IPS-11a (cell line): ENCODE measurements around the gene ZNF423.

ENCODE experiments used
- H3K4me3 ChIP-seq: one replicate; pipeline ENCODE4 v1.5.1; 2013; ENCODE audit warnings: low read depth, low read length, control low read depth

ZNF423 gene

GRCh38 chr16:49610983-49611382 lies 244.9 kb downstream of the ZNF423 start:
- no peak overlapping the region for H3K4me3 ChIP-seq

DNA sequence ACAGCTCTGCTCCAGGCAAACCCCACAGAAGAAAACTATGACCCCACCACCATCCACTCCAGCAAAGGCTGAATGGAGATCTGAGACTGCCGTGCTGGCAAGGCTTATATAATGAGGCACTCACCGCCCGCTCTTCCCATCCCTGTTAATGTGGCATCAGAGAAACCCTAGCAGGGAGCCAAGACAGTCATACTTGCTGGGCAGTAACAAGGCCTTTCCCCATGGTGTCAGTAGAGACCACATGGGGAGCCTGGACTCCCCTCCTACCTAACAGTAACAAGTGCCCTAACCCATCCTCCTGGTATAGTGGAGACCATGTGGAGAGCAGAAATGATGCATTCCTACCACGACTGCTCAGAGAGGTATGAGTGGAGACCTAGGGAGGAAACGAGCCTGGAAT lies 247.1 kb downstream of the ZNF423 start:
- H3K4me3 ChIP-seq: no peak overlapping the region

DNA sequence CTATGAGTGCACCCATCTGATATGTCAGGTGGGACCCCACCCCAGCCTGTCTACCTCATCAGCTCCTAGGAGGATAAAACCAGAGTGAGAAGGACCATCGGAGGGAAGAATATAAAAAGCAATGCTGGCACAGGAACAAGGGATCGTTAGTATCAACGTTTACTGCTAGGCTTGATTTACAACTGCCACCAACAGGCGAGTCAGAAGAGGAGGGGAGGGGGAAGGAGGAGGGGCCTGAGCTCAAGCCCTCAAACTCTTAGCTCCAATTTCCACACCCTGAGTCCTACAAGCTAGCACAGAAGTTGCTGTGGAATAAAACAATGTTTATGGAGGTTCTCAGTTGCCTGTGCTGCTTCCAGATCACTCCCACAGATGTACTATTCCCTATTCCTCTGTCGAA lies 247.8 kb downstream of the ZNF423 start:
- H3K4me3 ChIP-seq: no peak overlapping the region

DNA sequence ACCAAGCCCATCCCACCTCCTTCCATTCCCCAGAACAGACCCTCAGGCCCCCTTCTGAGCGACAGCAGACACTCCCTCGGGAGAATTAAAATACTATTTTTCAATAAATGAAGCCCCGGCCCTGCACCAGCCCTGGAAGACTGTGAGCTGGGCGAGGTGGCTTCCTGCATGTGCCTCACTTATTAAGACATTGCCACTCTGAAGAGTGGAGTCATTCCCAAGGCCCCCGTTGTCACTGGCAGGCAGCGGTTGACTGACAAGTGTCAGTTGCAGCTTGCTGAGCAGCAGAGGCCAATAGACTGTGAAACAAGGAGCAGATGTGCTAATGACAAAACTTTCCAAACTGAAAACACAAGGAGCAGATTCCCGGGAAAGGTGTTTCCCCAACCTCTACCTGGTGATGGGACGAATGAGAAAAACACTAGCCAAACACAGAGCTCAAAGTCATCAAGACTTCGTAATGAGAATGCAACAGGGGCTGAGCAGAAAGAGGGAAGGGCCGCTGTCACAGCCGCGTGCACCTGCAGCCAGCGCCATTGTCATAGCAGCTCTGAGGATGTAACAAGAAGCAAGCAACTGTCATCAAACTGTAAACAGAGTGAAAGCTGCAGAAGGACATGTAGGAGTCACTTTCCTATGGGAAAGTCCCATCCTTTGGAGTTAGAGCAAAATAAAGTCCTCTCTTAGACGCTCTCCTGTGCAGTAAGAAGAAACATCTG lies 250.2 kb downstream of the ZNF423 start:
- no peak overlapping the region for H3K4me3 ChIP-seq

GRCh38 chr16:49604602-49605001 lies 251.3 kb downstream of the ZNF423 start:
- no peak overlapping the region for H3K4me3 ChIP-seq

DNA sequence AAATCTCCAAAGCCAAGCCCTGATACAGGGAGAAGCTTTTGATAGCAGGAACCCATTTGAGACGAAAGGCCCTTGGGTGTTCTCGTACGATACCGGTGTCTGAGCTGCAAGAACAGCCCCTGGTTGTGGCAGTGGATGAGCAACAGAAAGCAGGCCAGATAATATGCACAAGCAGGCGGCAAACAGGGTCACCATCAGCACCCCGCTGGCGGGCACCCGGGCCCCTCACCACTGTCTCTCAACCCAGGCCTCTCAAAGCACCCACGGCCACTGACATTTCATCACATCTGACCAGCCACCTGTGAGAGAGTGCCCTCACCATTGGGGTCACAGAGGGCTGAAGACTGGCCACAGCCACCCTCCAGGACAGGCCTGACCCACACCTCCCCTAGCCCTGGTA lies 252.0 kb downstream of the ZNF423 start:
- H3K4me3 ChIP-seq: no peak overlapping the region

- no peak overlapping the region for H3K4me3 ChIP-seq
Observed at GRCh38 chr16:49602976-49603310, 253.0 kb downstream of the ZNF423 start.

GRCh38 chr16:49602201-49602975 lies 253.5 kb downstream of the ZNF423 start:
- H3K4me3 ChIP-seq: no peak overlapping the region

GRCh38 chr16:49601576-49601975 lies 254.3 kb downstream of the ZNF423 start:
- no peak overlapping the region for H3K4me3 ChIP-seq

DNA sequence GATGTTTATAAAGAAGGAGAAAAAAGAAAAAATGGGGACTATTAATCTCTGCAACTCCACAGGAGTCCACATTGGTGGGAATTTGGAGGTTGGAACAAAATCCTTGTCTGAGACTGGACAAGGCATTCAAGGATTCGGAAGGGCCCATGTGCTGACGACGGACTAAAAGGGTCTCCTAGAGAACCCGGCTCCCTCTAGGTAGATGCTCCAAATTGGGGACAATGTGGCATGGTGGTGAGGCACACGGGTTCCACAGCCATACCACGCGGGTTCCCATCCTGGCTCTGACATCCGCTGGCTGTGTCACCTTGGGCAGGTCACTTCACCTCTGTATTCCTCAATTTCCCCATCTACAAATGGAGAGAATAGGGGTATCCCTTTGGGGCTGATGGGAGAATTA lies 254.9 kb downstream of the ZNF423 start:
- no peak overlapping the region for H3K4me3 ChIP-seq

DNA sequence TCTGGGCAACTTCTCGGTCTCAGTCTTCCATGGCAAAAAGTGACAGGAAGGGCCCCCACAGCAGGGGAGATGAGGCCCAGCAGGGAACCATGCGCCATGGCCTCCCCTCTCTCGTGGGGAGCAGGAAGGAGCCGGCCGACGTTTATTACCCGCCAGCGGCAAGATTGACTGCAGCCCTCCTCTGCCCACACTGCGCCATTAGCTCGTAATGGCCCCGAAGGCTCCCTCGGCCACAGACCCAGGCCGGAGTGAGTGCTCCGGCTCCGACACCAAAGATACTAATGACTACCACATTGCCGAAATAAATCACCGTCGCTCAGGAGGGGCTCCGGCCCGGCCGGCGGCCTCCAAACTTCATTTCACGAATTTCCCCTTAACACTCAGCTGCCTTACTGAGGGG lies 255.4 kb downstream of the ZNF423 start:
- no peak overlapping the region for H3K4me3 ChIP-seq

- H3K4me3 ChIP-seq: no peak overlapping the region
Observed at GRCh38 chr16:49599704-49600103, 256.2 kb downstream of the ZNF423 start.

DNA sequence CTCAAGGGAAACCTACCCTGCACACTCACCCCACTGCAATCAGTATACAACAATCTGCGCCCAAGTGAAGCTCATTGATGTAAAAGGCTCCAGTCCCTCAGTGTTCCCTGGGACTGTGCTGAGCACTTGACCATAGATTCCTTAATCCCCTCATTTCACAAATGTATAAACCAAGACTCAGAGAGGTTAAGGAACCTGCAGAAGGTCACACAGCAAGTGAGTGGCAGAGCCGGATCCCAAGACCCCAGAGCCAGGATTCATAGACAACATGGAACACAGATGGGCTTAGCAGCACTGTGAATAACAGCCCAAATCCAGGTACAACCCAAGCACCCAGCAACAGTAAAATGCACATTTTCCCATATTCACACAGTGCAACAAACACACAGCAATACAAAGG lies 256.6 kb downstream of the ZNF423 start:
- H3K4me3 ChIP-seq: no peak overlapping the region

DNA sequence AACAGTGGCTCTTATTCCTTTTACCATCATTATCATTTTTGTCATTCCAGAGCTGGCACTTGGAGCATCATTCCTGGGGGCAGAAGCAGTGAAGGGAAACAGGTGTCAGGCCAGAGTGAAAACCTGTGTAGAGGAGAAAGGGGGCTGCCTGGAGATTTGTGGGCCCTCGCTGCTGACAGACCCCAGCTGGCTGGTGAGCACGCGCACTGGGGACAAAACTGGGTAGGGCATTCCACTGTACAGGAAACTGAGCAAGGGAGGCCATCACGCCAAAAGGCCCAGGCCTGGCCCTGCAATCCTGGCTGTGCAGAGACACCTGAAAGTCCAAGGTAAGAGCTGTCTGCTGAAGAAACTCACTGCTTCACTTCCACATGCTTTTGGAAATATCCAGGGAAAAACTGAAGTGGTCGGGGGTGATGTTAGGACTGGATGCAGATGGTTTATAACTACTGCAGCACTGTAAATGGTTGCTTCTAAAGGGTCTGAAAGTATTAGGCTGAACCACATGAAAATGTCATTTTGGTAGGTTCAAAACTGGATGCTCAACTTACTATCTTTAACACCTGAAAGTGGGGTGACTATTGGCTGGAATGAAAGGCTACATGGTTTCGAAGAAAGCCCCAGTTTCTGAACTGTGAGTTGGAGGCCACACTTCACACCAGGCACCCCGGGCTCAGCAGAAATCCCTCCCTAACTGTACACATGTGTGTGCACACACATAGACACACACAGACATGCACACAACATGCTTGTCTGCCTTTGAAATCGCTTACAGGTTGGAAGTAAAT lies 257.3 kb downstream of the ZNF423 start:
- no peak overlapping the region for H3K4me3 ChIP-seq

GRCh38 chr16:49597796-49598195 lies 258.1 kb downstream of the ZNF423 start:
- H3K4me3 ChIP-seq: no peak overlapping the region

GRCh38 chr16:49596648-49597291 lies 259.1 kb downstream of the ZNF423 start:
- H3K4me3 ChIP-seq: no peak overlapping the region

DNA sequence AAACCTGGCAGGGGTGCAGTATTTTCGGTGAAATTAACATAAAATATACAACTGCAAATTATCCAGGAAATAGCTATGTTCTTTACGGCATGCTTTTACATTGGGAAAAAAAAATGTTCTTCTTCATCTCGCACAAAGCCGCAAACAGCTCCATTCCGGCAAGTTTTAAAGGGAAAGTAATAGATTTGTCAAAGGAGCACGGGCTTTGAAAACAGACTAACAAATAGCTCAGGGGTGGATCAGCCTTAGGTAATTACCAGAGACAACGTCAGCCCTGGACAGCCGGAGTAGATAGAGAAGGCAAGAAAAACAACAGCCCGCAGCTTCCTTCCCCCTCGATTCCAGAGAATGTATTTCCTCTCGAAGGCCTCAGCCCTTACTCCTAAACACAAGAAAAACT lies 259.8 kb downstream of the ZNF423 start:
- H3K4me3 ChIP-seq: no peak overlapping the region

- H3K4me3 ChIP-seq: no peak overlapping the region
Observed at GRCh38 chr16:49594685-49595498, 261.0 kb downstream of the ZNF423 start.

GRCh38 chr16:49594153-49594552 lies 261.8 kb downstream of the ZNF423 start:
- no peak overlapping the region for H3K4me3 ChIP-seq

- no peak overlapping the region for H3K4me3 ChIP-seq
Observed at GRCh38 chr16:49593424-49594040, 262.4 kb downstream of the ZNF423 start.
